ENCODE results near the gene KAZALD1.

Gene KAZALD1

DNA sequence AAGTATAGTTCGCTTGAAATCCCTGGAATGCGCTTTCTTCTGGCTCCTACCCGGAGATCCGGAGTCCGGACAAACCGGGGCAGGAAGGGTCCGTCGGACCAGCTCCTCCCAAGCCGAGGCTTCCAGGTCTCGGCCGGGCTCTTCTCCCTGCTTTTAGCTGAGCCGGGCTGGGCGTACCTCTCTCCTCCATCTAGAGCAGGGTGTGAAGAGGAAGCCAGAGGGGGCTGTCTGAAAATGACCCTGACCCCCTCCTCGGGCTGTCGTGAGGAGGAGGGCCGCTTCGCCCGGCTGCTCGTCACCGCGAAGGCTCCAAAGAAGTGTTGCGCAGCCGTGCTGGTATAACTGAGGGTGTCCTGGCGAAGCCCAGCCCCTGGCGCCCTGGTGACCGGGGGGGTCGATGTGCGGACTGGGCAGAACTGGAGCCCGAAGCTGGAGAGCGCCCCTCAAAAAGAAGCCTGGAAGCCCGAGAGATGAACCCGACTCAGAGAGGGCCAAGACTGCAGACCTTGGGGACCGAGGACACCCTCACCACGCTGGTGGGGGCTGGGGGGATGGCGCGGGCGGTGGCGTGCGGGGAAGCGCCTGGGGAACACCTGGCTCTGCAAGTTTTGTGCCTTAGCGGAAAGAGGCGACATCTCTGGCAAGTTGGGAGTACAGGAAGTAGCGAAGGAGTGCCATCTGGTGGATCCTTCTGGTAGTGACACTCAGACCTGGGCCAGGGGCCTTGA, 5.7 kb downstream of the KAZALD1 start:
- DNase-seq (ENCODE audit: low spot score): peak; percentile 80

DNA sequence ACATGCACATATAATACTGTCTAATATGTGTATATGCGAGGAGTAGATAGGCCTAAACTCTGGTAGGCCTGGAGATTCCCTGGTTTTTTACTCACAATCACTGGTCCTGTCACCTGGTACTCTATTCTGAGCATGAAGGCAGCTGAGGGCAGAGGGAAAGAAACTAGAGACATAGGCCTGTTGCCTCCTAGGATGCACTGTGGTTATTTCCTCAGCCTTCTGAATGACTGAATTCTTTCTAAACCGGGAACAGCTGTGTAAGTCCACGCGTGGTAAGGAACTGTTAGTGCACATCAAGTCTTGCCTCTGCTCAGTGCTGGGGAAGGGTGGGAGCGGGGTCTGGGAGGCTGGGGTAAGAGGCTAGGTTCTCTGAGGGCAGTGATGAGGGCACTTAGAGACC, 7.7 kb downstream of the KAZALD1 start:
- no peak for DNase-seq (ENCODE audit: low spot score)

GRCh38 chr10:101070098-101070497, 8.3 kb downstream of the KAZALD1 start:
- DNase-seq (ENCODE audit: low spot score): no peak

DNA sequence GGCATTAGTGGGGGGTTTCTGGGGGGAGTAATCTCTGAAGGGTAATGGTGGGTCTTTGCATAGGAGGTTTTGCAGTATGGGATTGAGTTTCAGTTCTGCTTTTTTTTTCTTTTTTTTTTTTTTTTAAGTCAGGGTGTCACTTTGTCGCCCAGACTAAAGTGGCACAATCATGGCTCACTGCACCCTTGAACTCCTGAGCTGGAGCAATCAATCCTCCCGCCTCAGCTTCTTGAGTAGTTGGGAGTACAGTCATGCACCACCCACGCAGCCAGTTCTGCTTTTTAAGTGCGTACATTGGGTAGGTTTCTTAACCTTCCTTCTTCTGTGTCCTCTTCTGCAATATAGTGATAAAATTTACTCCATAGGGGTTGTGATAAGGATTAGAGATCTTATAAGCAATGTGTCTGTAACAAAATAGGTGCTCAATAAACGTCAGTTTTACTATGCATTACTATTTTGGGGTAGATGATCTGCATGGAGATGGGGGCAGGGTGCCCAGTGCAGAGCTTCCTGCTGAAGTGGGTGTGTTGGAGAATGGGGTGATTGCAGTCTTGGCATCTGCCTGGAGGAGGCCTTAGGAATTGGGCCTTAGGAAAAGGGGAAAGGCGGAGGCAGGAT, 9.6 kb downstream of the KAZALD1 start:
- no peak for DNase-seq (ENCODE audit: low spot score)

DNA sequence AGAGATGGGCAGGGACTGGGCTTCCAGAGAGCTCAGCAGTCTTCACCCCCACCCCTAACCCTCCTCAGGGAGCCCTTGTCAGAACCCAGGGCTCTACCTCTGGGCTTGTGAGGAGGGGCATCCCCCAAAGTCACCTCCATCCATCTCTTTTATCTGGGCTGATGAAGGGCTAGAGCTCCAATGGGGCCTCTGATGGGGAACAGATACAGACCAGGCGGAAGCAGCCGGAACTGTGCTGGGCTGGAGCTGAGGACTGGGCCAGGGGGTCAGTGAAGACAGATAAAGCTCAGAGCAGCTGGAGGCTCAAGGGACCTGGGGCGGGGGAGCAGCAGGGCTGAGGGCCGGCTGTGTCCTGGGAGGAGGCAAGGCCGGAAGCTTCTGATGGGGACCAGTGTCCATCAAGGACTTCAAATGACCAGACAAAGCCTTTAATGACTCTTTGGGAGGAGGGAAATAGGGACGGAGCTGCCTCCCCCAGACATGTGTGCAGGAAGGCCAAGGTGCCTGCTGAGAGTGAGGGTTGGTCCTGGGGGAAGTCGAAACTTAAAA, 10.2 kb downstream of the KAZALD1 start:
- DNase-seq (ENCODE audit: low spot score): no peak

DNA sequence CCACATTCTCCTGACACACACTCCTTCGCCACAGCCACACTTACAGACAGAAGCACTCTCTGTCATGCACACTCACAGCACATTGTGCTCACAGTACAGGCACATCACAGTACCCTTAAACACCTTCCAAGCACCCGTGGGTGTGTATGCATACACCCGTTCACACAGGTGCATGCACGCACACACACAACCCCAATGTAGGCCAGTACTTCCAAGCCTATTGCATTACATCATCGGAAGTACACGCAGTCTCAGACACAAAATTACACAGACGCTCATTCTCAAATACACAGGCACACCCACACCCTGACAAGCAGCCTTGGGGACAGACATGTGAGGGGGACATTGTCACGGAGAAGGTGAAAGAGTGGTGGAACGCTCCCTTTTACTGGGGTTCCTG, 11.1 kb downstream of the KAZALD1 start:
- no peak for DNase-seq (ENCODE audit: low spot score)

GRCh38 chr10:101073631-101074030, 11.8 kb downstream of the KAZALD1 start:
- no peak for DNase-seq (ENCODE audit: low spot score)

DNA sequence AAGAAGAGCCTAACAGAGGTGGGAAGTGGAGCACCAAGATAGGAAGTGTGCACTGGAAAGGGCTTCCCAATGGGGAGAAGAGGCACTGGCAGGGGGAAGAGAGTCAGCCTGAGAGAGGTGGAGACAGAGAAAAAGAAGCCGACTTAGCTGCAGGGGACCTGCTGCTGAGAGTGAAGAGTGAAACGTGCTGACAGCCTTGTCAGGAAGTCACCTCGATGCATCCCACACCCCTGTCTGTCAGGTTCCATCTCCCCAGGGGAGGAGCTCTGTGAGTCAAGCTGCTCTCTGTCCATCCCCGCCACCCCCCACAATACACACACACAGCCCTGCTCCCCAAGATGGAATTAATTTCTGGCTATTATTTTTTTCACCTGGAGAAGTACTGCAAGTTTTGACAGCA, 14.0 kb downstream of the KAZALD1 start:
- no peak for DNase-seq (ENCODE audit: low spot score)

DNA sequence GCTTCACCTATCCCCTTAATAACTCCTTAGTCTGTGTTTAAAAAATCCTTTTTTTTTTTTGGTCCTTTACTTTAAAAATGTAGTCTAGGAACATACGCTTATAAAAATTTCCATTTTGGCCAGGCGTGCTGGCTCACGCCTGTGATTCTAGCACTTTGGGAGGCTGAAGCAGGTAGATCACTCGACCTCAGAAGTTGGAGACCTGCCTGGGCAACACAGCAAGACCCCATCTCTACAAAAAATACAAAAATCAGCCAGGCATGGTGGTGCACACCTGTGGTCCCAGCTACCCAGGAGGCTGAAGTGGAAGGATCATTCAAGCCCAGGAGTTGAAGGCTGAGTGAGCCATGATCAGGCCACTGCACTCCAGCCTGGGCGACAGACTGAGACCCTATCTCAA, 14.8 kb downstream of the KAZALD1 start:
- DNase-seq (ENCODE audit: low spot score): no peak

- DNase-seq (ENCODE audit: low spot score): no peak
These were observed 18.1 kb downstream of the KAZALD1 start for GRCh38 chr10:101079874-101080273.

- DNase-seq (ENCODE audit: low spot score): peak; percentile 70
These were observed 19.4 kb downstream of the KAZALD1 start for GRCh38 chr10:101080933-101081931.

DNA sequence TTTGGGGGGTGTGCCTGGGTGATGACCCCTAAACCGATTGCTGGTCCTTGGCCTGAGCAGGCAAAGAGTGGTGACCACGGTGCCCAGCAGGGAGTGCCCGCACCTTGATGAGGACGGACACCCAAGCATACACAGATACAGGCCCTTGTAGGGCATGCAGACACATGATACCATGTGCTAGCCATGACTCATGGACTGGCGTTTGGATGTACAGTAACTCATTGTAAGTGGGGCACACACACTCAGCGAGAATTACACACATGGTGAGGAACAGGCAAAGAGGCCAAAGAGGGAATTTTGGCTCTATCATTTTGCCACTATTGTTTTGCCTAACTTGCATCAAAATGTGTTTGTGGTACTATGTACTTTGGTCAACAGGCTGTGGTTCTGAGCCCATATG, 24.1 kb downstream of the KAZALD1 start:
- no peak for DNase-seq (ENCODE audit: low spot score)

- no peak for DNase-seq (ENCODE audit: low spot score)
These were observed 25.6 kb downstream of the KAZALD1 start for GRCh38 chr10:101087376-101087775.

GRCh38 chr10:101087965-101088364, 26.2 kb downstream of the KAZALD1 start:
- DNase-seq (ENCODE audit: low spot score): no peak

DNA sequence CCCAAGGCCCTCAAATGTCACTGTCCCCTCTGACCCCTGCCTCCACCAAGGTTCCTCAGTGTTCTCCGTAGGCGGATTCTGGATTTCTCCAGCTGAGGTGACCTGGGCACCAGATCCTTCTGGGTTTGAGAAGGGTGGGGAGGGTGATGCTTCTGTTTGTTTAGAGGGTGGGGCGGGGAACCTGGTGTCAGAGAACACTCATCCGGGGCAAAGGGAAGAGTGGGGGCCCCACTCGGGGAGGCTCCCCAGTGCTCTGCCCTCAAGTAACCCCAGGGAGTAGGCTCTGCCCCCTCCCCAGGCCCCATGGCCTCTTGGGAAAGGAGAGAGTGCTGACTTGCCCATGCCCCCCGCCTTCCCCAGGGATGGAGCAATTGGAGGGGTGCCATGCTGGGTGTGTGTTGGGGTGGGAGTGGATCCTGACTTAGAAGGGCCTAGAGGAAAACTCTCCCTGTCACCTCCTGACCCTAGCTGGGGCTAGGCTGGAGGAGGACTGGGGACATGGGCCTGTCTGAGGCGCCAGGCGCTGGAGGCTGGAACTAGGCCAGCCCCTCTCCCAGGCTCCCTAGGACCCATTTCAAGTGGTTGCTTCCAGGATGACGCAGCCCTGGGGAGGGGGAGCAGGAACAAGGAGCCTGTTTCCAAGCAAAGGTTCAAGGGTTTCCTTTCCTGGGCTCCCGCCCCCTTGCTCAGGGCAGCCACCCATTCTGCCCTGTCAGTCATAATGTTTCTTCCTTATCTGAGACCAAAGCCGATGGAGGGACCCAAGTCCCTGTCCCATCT, 27.9 kb downstream of the KAZALD1 start:
- DNase-seq (ENCODE audit: low spot score): no peak

- no peak for DNase-seq (ENCODE audit: low spot score)
These were observed 28.8 kb downstream of the KAZALD1 start for GRCh38 chr10:101090597-101090996.

DNA sequence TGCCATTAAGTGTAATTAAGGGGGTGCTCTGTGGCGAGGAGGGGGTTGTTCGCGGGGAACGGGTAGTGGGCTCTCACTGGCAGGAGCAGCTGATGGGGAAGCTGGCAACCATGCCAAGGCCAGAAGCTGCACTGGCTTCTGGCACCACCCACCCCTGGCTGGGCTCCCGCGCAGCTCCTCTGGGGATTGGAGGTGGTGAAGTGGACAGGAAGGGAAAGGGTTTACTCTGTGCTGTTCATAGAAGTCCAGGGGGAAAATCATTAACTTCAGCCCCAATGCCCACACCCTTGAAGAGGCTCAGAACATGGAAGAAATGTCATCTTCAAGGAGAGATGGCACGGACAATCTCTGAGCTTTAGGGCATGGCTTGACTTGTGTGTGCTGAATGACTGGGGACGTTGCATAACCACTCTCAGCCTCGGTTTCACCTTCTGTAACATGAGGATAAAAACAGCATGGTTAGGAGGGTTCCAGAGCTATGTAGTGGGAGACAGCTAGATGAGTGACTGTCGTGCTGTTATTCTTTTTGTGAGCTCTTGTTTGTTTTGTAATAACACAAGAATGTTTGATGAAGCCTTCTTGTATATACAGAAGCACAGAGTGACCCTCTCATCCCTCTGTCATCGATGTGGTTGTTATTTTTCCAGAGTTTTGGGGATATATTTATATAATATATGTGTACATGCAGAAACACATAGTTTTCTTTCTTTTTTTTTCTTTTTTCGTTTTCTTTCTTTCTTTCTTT, 29.9 kb downstream of the KAZALD1 start:
- DNase-seq (ENCODE audit: low spot score): no peak

GRCh38 chr10:101092881-101093354, 31.1 kb downstream of the KAZALD1 start:
- DNase-seq (ENCODE audit: low spot score): no peak

DNA sequence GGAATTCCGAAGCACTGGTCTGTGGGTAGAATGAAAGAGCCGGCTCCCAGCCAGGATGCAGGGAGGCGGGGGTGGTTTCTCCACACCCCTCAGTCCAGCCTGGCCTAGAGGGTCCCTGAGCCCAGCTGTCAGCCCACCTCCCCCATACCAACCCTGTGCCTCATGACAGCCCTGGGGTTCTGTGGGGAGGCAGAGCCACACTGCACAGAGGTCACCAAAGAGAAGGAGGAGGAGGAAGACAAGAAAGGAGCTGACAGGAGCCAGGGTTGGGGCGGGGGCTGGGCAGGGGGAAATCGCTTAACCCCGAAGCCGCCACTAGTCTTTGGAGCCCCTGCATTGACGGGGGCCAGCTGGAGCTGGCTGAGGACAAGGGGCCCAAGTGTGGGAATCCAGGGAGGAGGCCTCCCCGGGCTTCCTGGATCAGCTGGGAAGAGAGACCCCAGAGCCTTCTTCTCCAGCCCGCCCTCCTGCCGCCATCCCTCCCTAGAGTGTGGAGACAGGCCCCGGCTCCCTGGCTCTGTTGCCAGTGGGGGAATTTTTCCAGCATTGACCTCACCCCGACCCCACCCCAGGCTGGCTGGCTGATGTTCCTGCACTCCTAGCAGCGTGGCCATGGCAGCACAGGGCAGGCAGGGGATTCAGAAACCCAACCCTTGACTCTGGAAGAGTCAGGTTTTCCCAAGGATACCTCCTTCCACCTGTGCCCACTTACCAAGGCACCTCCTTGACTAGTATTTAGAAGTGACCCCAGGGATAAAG, 32.5 kb downstream of the KAZALD1 start:
- no peak for DNase-seq (ENCODE audit: low spot score)

DNA sequence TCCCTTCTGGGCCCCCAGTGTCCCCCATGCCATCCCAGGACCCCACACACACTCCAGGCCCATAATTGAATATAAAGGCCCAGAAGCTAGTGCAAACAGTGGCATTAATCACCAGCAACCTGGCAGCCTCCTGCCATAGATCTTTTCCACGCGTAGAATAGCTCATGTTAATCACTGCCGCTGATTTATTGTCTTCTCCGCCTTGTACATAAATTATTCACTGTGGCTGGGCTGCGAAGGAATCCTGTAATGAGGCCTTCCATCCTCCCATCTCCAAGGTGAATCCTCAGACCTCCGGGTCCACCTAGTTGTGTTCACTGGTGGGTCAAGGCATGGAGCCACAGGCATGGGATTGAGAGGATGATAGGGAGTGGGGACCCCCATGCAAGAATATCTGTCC, 33.2 kb downstream of the KAZALD1 start:
- no peak for DNase-seq (ENCODE audit: low spot score)
